HCT116 (cell line): ENCODE measurements around the gene IGFALS.

Experiments used
- ATF3 ChIP-seq: IDR thresholded peaks from 2 replicates; pipeline ENCODE4 v1.6.1; 2012
- CEBPB ChIP-seq: IDR thresholded peaks from 2 replicates; pipeline ENCODE4 v1.6.1; 2012; ENCODE audit warnings: low read depth
- CTCF ChIP-seq, 3 experiments: fragments of 200-600 bp in 1 of 3; sonication (generic) in 1 of 3; IDR thresholded peaks in 2 of 3; conservative IDR thresholded peaks in 1 of 3; 2 replicates each; pipeline ENCODE4 v1.5.1; 2012 to 2017; ENCODE audit warnings: low read depth in 2 of 3, low read length in 2 of 3, antibody characterized with exemption in 1 of 3, borderline replicate concordance in 1 of 3, control low read depth in 1 of 3, mild to moderate bottlenecking in 1 of 3, mixed read lengths in 1 of 3, mixed run types in 1 of 3, moderate library complexity in 1 of 3; ENCODE audit not compliant: insufficient read depth in 1 of 3
- EGR1 ChIP-seq: IDR thresholded peaks from 2 replicates; pipeline ENCODE4 v1.6.1; 2012; ENCODE audit warnings: low read depth
- ELF1 ChIP-seq: IDR thresholded peaks from 2 replicates; pipeline ENCODE4 v1.6.1; 2012; ENCODE audit warnings: low read depth, borderline replicate concordance
- EZH2 ChIP-seq: fragments of 200-600 bp; sonication (generic); IDR thresholded peaks from 2 replicates; pipeline ENCODE4 v1.6.1; 2017; ENCODE audit warnings: antibody characterized with exemption, mixed run types
- EZH2phosphoT487 ChIP-seq: fragments of 200-600 bp; IDR thresholded peaks from 2 replicates; pipeline ENCODE4 v1.6.1; 2018; ENCODE audit warnings: antibody characterized with exemption, borderline replicate concordance
- FOSL1 ChIP-seq: IDR thresholded peaks from 2 replicates; pipeline ENCODE4 v1.6.1; 2012; ENCODE audit warnings: low read depth
- MAX ChIP-seq: IDR thresholded peaks from 2 replicates; pipeline ENCODE4 v1.6.1; 2012
- POLR2A ChIP-seq: IDR thresholded peaks from 2 replicates; pipeline ENCODE4 v1.7.0; 2011; ENCODE audit warnings: borderline replicate concordance; ENCODE audit not compliant: insufficient read depth, insufficient read length; ENCODE audit errors: extremely low read depth
- POLR2AphosphoS5 ChIP-seq: IDR thresholded peaks from 2 replicates; pipeline ENCODE4 v1.6.1; 2011; ENCODE audit warnings: mild to moderate bottlenecking, low read depth, low read length, moderate library complexity
- SIN3A ChIP-seq: IDR thresholded peaks from 2 replicates; pipeline ENCODE4 v1.6.1; 2012; ENCODE audit warnings: low read depth

- TF ChIP-seq POLR2AphosphoS5 = no peak
- TF ChIP-seq CTCF (IDR thresholded peaks at IDR 0.05 in 2 of 3, conservative IDR thresholded peaks at IDR 0.05 in 1 of 3; ENCODE audit: borderline replicate concordance in 1 of 3, insufficient read depth in 1 of 3, low read depth in 2 of 3, low read length in 2 of 3) = no peak
- TF ChIP-seq EZH2 = no peak
- TF ChIP-seq ELF1 = no peak
- TF ChIP-seq POLR2A = no peak
- TF ChIP-seq EGR1 = no peak
- no peak for TF ChIP-seq ATF3
- no peak for TF ChIP-seq CEBPB
- no peak for TF ChIP-seq SIN3A
- TF ChIP-seq MAX = no peak
- no peak for TF ChIP-seq FOSL1
- no peak for TF ChIP-seq EZH2phosphoT487
Observed at GRCh38 chr16:1820946-1821290, 27.4 kb upstream of the IGFALS start.
